T-cell (primary cell): ENCODE measurements around the gene MPPE1. TPM values are rescaled to one million over a fixed set of nuclear protein-coding genes. Genes with fewer than 3 reads are reported as not detected.
A peak's percentile ranks its signal among the peaks of the same experiment; 100 is the strongest.

Experiments used
- ATAC-seq, 4 experiments: fragments of 200-7000 bp in 3 of 4; fragments of 150-1000 bp in 1 of 4; cut with Tn5 transposase; replicated peaks in 1 of 4; 1 replicate in 3 of 4; 2 replicates in 1 of 4; pipeline ENCODE4 v1.10.0; 2021; ENCODE audit warnings: moderate library complexity in 3 of 4, mild to moderate bottlenecking in 2 of 4, moderate number of reproducible peaks in 1 of 4
- CTCF ChIA-PET, 2 donors: fragments of 300-600 bp; sonication (Branson Sonifier 250); formaldehyde crosslinking; loops; one replicate each; lab custom pipeline; 2022; ENCODE audit warnings: antibody characterized with exemption in 2 of 2; lab: Charles Lee
- POLR2A ChIA-PET, 2 donors: fragments of 300-600 bp; sonication (Branson Sonifier 250); formaldehyde crosslinking; loops; one replicate each; lab custom pipeline; 2022; ENCODE audit warnings: antibody characterized with exemption in 2 of 2; lab: Charles Lee
- DNase-seq, 35 experiments: peaks; one replicate each; pipeline versions ENCODE4 v3.0.0 to v3.0.0-alpha.2; 2013 to 2023
- H3K27ac ChIP-seq: one replicate; pipeline ENCODE4 v1.5.1; 2013; ENCODE audit warnings: low read length
- H3K27me3 ChIP-seq, 2 experiments: replicated peaks in 1 of 2; 1 replicate in 1 of 2; 2 replicates in 1 of 2; pipeline versions ENCODE4 v1.6.1 to v1.7.0; 2013; ENCODE audit warnings: low read length in 1 of 2, mixed read lengths in 1 of 2; ENCODE audit not compliant: control insufficient read depth in 2 of 2, insufficient read depth in 2 of 2; ENCODE audit errors: extremely low read depth in 1 of 2
- H3K36me3 ChIP-seq, 2 donors: 1 replicate in 1 of 2; 2 replicates in 1 of 2; pipeline versions ENCODE4 v1.6.1 to v1.7.0; 2013; ENCODE audit warnings: low read length in 1 of 2; ENCODE audit not compliant: control insufficient read depth in 2 of 2, insufficient read depth in 1 of 2; ENCODE audit errors: extremely low read depth in 1 of 2
- H3K4me1 ChIP-seq, 2 experiments: 1 replicate in 1 of 2; 2 replicates in 1 of 2; pipeline versions ENCODE4 v1.6.1 to v1.7.0; 2013; ENCODE audit warnings: low read length in 2 of 2, mixed read lengths in 1 of 2; ENCODE audit not compliant: insufficient read depth in 2 of 2, control insufficient read depth in 1 of 2; ENCODE audit errors: extremely low read depth in 1 of 2
- H3K4me3 ChIP-seq, 2 donors: 1 replicate in 1 of 2; 2 replicates in 1 of 2; pipeline versions ENCODE4 v1.5.1 to v1.7.0; 2013; ENCODE audit warnings: mild to moderate bottlenecking in 2 of 2, low read length in 1 of 2, moderate library complexity in 1 of 2; ENCODE audit not compliant: control insufficient read depth in 1 of 2; ENCODE audit errors: extremely low read depth in 1 of 2
- H3K9me3 ChIP-seq: 2 replicates; pipeline ENCODE4 v1.7.0; 2013
- H3K27ac Mint-ChIP-seq, 2 donors: one replicate each; pipeline ENCODE4 v1.8.0; 2020 to 2021; ENCODE audit warnings: mild to moderate bottlenecking in 2 of 2, mixed read lengths in 2 of 2
- H3K27me3 Mint-ChIP-seq, 2 donors: one replicate each; pipeline ENCODE4 v1.8.0; 2021 to 2022; ENCODE audit warnings: mixed read lengths in 2 of 2
- H3K36me3 Mint-ChIP-seq: one replicate; pipeline ENCODE4 v1.8.0; 2021; ENCODE audit warnings: mixed read lengths
- H3K4me1 Mint-ChIP-seq, 3 donors: one replicate each; pipeline ENCODE4 v1.8.0; 2020 to 2022; ENCODE audit warnings: mixed read lengths in 3 of 3, mild to moderate bottlenecking in 1 of 3
- H3K4me3 Mint-ChIP-seq, 3 donors: one replicate each; pipeline ENCODE4 v1.8.0; 2020 to 2022; ENCODE audit warnings: mild to moderate bottlenecking in 3 of 3, mixed read lengths in 3 of 3, moderate library complexity in 3 of 3
- H3K9me3 Mint-ChIP-seq, 3 donors: one replicate each; pipeline ENCODE4 v1.8.0; 2020 to 2022; ENCODE audit warnings: mixed read lengths in 3 of 3
- WGBS: methylation state at CpG from one replicate; pipeline ENCODE4 v1.1.5; 2013; ENCODE audit warnings: missing lambda C conversion rate; ENCODE audit not compliant: insufficient coverage; 5-methylcytosine and 5-hydroxymethylcytosine counted together
- total RNA-seq, 35 experiments: library from RNA in 6 of 35; stranded (reverse) in 6 of 35; fragments of 120-200 nt in 1 of 35; gene quantifications; one replicate each; pipeline versions ENCODE4 v1.2.1 to v1.2.4 and lab custom pipeline; 2013 to 2026

The MPPE1 gene
- total RNA-seq, 5 donors from 2014 or later (not counting 1 experiment from before 2014, with no cell fraction given): 56.0 to 90.4 (median 77.2) TPM

- no peaks in the 10 kb centered on the region for H3K9me3 ChIP-seq
- H3K36me3 ChIP-seq: peaks cover 17 to 44% of the 10 kb centered on the region in 2 donors
- no peak overlapping the region for H3K4me3 Mint-ChIP-seq
- H3K4me1 Mint-ChIP-seq: peaks cover 0 to 6% (median 0%) of the 10 kb centered on the region in 3 donors
- H3K27ac Mint-ChIP-seq: no peak overlapping the region
- 80% methylated on average over 1 of the region's 1 CpG for WGBS
- ChIA-PET CTCF (no interaction called here), POLR2A (no interaction called here)
- ATAC-seq: no peak
- peak in 1 of 35 experiments; percentile 12 for DNase-seq
- no peaks in the 10 kb centered on the region for H3K9me3 Mint-ChIP-seq
- no peaks in the 10 kb centered on the region for H3K4me1 ChIP-seq
- no peak overlapping the region for H3K4me3 ChIP-seq
- H3K36me3 Mint-ChIP-seq: peaks cover 50% of the 10 kb centered on the region
- H3K27ac ChIP-seq: no peak overlapping the region
- H3K27me3 ChIP-seq: no peaks in the 10 kb centered on the region
- H3K27me3 Mint-ChIP-seq: no peaks in the 10 kb centered on the region
Observed at GRCh38 chr18:11883153-11883552, 25.0 kb downstream of the MPPE1 start.

DNA sequence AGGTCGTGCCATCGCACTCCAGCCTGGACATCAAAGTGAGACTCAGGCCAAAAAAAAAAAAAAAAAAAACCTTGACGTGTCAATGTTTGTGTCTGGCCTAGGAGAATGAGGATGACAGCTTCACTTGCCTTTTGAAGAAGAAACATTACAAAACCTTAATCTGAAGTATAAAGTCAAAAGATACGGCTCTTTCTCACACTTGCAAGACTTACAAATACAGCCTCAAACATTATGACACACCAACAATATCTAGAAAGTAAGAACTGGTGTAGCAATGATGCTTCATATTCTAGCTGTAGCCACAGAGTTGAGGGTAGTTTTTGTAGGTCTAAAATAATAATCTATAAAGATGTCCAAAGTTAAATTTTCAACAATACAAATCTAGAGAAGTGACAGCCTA lies 25.5 kb downstream of the MPPE1 start:
- Histone ChIP-seq H3K4me3 (no peak overlapping the region), H3K27me3 (no peaks in the 10 kb centered on the region), H3K4me1 (no peaks in the 10 kb centered on the region), H3K27ac (no peak overlapping the region), H3K9me3 (no peaks in the 10 kb centered on the region), H3K36me3 (peaks cover 12 to 39% of the 10 kb centered on the region in 2 donors)
- Mint-ChIP-seq H3K36me3 (peaks cover 45% of the 10 kb centered on the region), H3K27me3 (no peaks in the 10 kb centered on the region), H3K4me1 (peaks cover 0 to 6% (median 0%) of the 10 kb centered on the region in 3 donors), H3K9me3 (no peaks in the 10 kb centered on the region), H3K4me3 (no peak overlapping the region), H3K27ac (no peak overlapping the region)
- ChIA-PET CTCF (no interaction called here), POLR2A (no interaction called here)
- ATAC-seq: no peak
- no peak for DNase-seq
- WGBS: no CpG with 5 or more reads among the region's 4 CpGs

DNA sequence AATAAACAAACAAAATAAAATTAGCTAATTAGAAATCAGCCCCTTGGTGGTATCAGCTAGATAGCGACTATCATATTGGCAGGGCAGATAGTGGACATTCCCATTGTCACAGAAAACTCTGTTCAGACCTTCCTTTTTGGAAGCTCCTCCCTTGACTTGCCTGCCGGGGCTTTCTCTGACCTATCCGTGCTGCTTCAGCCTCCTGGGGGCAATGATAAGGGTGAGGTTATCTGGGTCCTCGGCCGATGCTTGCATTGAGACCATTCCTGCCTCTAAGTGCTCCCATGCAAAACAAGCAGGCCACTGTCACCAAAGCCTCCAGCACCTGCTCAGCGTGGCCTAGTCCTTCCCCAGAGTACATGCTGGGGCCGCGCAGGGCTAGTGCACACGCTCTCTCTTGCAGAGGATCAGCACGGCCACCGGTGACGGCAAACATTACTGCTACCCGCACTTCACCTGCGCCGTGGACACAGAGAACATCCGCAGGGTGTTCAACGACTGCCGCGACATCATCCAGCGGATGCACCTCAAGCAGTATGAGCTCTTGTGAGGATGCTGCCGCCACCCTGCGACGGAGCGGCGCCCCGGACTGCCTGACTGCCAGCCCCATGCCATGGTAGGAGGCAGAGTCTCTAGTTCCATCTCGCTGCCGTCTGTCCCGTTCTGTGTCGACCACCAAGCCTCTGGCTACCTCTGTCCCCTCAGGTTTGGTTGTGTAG lies 27.4 kb downstream of the MPPE1 start:
- ATAC-seq (no peak), DNase-seq (no peak)
- Histone ChIP-seq H3K9me3 (no peaks in the 10 kb centered on the region), H3K4me3 (no peak overlapping the region), H3K36me3 (peaks cover 9 to 21% of the 10 kb centered on the region in 2 donors), H3K4me1 (no peaks in the 10 kb centered on the region), H3K27me3 (no peaks in the 10 kb centered on the region), H3K27ac (no peak overlapping the region)
- 97% methylated on average over 22 of the region's 30 CpGs for WGBS
- Mint-ChIP-seq H3K36me3 (peaks cover 35% of the 10 kb centered on the region), H3K27me3 (no peaks in the 10 kb centered on the region), H3K4me1 (peaks cover 0 to 6% (median 0%) of the 10 kb centered on the region in 3 donors), H3K27ac (no peak overlapping the region), H3K4me3 (no peak overlapping the region), H3K9me3 (no peaks in the 10 kb centered on the region)
- CTCF ChIA-PET: no interaction called here
- POLR2A ChIA-PET: interaction anchor here in 1 of 2 donors (0.6 kb wide), 1 partner anchor 13 kb away, joined by 10 read pairs; no protein-coding TSS in a partner anchor

DNA sequence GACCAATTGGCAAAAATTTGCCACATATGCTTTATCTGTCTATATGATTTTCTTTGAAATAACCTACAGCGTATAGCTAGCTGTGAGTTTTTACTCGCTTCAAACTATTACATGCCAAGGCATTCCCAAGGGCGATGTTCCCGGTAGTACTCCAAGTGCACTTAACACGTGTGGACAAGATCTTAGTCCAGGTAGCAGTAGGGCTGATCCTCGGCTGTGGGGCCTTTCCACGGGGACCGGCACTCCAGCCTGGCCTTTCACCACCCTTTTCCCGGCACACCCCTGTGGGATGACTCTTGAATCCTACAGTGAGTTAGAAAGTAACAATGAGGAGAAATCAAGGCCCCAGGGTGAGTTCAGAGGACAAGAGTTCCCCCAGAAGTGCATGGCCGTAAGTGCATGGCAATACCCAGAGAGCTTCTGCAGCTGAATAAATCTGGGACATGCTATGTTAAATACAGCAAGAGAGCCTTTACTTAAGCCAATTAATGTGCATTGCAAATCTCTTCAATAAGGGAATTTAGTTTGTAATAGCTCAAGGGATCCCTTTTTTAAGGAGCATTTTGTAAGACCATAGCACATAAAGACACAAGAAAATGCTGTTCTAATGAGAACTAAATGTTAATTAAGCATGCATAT lies 30.5 kb downstream of the MPPE1 start:
- Histone ChIP-seq H3K27me3 (no peaks in the 10 kb centered on the region), H3K9me3 (no peaks in the 10 kb centered on the region), H3K4me1 (no peaks in the 10 kb centered on the region), H3K27ac (no peak overlapping the region), H3K4me3 (no peak overlapping the region), H3K36me3 (no peaks in the 10 kb centered on the region)
- 100% methylated on average over 7 of the region's 10 CpGs for WGBS
- H3K27me3 Mint-ChIP-seq: no peaks in the 10 kb centered on the region
- H3K9me3 Mint-ChIP-seq: peaks cover 0 to 4% (median 0%) of the 10 kb centered on the region in 3 donors
- H3K4me1 Mint-ChIP-seq: no peaks in the 10 kb centered on the region
- ChIA-PET POLR2A (no interaction called here), CTCF (interaction anchor here in 1 of 2 donors (0.6 kb wide), 2 partner anchors 60 to 116 kb away, joined by 3 read pairs; no protein-coding TSS in a partner anchor)
- DNase-seq: no peak
- ATAC-seq: no peak
- H3K4me3 Mint-ChIP-seq: no peak overlapping the region
- peaks cover 21% of the 10 kb centered on the region for H3K36me3 Mint-ChIP-seq
- no peak overlapping the region for H3K27ac Mint-ChIP-seq

DNA sequence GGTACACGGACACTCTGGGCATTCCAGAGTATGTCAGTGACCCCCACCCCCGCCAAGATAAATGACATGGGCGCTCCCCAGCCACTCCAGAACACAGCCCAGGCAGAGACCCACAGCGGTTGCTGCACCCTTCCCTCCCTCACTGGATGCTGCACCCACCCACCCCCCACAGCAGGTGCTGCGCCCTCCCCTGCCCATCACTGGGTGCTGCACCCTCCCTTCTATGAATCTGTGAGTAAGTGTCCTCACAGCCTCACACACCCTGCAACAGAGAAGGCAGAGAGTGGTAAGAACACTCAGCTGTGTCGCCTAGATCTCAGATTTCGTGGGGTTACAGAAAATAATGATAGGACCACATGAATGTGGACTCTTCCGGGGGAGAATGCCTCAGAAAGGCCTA lies 33.4 kb downstream of the MPPE1 start:
- POLR2A ChIA-PET: no interaction called here
- DNase-seq: no peak
- H3K36me3 ChIP-seq: no peaks in the 10 kb centered on the region
- H3K36me3 Mint-ChIP-seq: peaks cover 7% of the 10 kb centered on the region
- no peaks in the 10 kb centered on the region for H3K4me1 ChIP-seq
- CTCF ChIA-PET: interaction anchor here (0.6 to 1.1 kb wide), 2 partner anchors 9 to 45 kb away, joined by 3 read pairs; no protein-coding TSS in a partner anchor
- 89% methylated on average over 3 of the region's 8 CpGs for WGBS
- peaks cover 0 to 3% (median 3%) of the 10 kb centered on the region in 3 donors for H3K4me1 Mint-ChIP-seq
- no peak for ATAC-seq
- no peak overlapping the region for H3K4me3 Mint-ChIP-seq
- H3K27me3 Mint-ChIP-seq: peaks cover 0 to 6% of the 10 kb centered on the region in 2 donors
- H3K27ac ChIP-seq: no peak overlapping the region
- H3K9me3 ChIP-seq: no peaks in the 10 kb centered on the region
- no peak overlapping the region for H3K4me3 ChIP-seq
- H3K27me3 ChIP-seq: peaks cover 0 to under 1% of the 10 kb centered on the region in 2 experiments
- H3K9me3 Mint-ChIP-seq: peaks cover 0 to 4% (median 0%) of the 10 kb centered on the region in 3 donors
- H3K27ac Mint-ChIP-seq: no peak overlapping the region

DNA sequence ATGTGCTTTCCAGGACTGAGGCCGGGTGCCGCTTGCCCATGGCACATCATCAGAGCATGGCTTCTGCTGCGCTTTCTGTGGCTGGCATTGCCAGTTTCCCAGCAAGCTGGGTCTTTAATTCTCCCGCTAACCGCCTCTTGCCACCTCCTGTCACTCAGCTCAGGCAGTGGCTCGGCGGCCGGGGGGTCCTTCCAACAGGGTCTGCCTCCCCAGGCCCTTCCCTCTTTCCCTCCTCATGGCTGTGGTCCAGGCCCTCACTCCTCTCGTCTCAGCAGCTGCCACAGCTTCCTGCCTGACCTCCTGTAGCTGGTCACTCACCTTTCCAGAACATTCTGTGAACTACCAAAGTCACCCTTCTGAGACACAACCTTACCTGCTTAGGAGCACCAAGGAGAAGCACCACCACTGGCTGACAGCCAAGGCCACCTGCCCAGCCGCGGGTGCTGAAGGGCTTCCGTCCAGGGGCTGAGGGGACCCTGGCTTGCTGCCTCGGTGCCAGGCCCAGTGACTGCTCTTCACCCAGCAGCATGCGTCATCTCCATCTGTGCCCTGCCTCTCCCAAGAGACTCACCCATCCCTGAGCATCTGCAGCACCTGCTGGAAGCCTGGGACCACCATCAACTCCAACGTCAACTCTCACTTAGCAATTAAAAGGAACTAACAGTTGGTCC lies 34.3 kb downstream of the MPPE1 start:
- Mint-ChIP-seq H3K36me3 (peaks cover 7% of the 10 kb centered on the region), H3K4me1 (peaks cover 0 to 3% (median 3%) of the 10 kb centered on the region in 3 donors), H3K9me3 (peaks cover 0 to 4% (median 0%) of the 10 kb centered on the region in 3 donors), H3K27ac (no peak overlapping the region), H3K4me3 (no peak overlapping the region), H3K27me3 (peaks cover 0 to 6% of the 10 kb centered on the region in 2 donors)
- peaks cover 0 to 2% of the 10 kb centered on the region in 2 experiments for H3K27me3 ChIP-seq
- no peak for DNase-seq
- H3K36me3 ChIP-seq: no peaks in the 10 kb centered on the region
- 87% methylated on average over 14 of the region's 15 CpGs for WGBS
- H3K27ac ChIP-seq: no peak overlapping the region
- no peak for ATAC-seq
- ChIA-PET POLR2A (no interaction called here), CTCF (no interaction called here)
- H3K4me1 ChIP-seq: no peaks in the 10 kb centered on the region
- H3K4me3 ChIP-seq: no peak overlapping the region
- no peaks in the 10 kb centered on the region for H3K9me3 ChIP-seq
